SJSA1 (cell line): ENCODE results near the gene RASGRP2. TPM values are rescaled to one million over a fixed set of nuclear protein-coding genes. Genes with fewer than 3 reads are reported as not detected.

Source experiments
- DNase-seq, 2 experiments: peaks; one replicate each; pipeline ENCODE4 v3.0.0-alpha.2; 2015 to 2020; ENCODE audit warnings: low spot score in 2 of 2, low read depth in 1 of 2
- H3K27ac ChIP-seq: fragments of 250-450 bp; sonication (Bioruptor Pico); 2 replicates; pipeline ENCODE4 v1.5.1; 2020; ENCODE audit warnings: mild to moderate bottlenecking, moderate library complexity
- H3K27me3 ChIP-seq: fragments of 250-450 bp; sonication (Bioruptor Pico); replicated peaks from 2 replicates; pipeline ENCODE4 v1.5.1; 2020; ENCODE audit warnings: mild to moderate bottlenecking, moderate library complexity
- H3K36me3 ChIP-seq: fragments of 250-450 bp; sonication (Bioruptor Pico); 2 replicates; pipeline ENCODE4 v1.5.1; 2020; ENCODE audit warnings: mild to moderate bottlenecking
- H3K4me1 ChIP-seq: fragments of 250-450 bp; sonication (Bioruptor Pico); replicated peaks from 2 replicates; pipeline ENCODE4 v1.6.1; 2021; ENCODE audit warnings: mild to moderate bottlenecking
- H3K4me3 ChIP-seq: fragments of 250-450 bp; sonication (Bioruptor Pico); 2 replicates; pipeline ENCODE4 v1.5.1; 2020; ENCODE audit warnings: mild to moderate bottlenecking
- H3K9me3 ChIP-seq: fragments of 250-450 bp; sonication (Bioruptor Pico); replicated peaks from 2 replicates; pipeline ENCODE4 v1.5.1; 2020; ENCODE audit warnings: mild to moderate bottlenecking
- total RNA-seq: library from RNA; depleted of rRNA; stranded (reverse); fragments of >200 nt; shearing (Covaris generic); gene quantifications from 2 replicates; pipeline ENCODE4 v1.2.3, GENCODE V29; 2014

RASGRP2 gene
- total RNA-seq, 1 experiment from 2014 or later = 0.08 TPM

GRCh38 chr11:64778223-64778472, 34.2 kb upstream of the RASGRP2 start:
- H3K4me1 ChIP-seq = peaks cover 18% of the 10 kb centered on the region
- H3K27ac ChIP-seq = peak overlapping the region; percentile 85
- peak overlapping the region; percentile 98 for H3K4me3 ChIP-seq
- H3K9me3 ChIP-seq = 0 out of 2 replicates have a peak, but pooled peaks cover 2% of the 10 kb centered on the region
- H3K36me3 ChIP-seq = peaks cover 48% of the 10 kb centered on the region
- DNase-seq = no peak
- H3K27me3 ChIP-seq = no peaks in the 10 kb centered on the region

DNA sequence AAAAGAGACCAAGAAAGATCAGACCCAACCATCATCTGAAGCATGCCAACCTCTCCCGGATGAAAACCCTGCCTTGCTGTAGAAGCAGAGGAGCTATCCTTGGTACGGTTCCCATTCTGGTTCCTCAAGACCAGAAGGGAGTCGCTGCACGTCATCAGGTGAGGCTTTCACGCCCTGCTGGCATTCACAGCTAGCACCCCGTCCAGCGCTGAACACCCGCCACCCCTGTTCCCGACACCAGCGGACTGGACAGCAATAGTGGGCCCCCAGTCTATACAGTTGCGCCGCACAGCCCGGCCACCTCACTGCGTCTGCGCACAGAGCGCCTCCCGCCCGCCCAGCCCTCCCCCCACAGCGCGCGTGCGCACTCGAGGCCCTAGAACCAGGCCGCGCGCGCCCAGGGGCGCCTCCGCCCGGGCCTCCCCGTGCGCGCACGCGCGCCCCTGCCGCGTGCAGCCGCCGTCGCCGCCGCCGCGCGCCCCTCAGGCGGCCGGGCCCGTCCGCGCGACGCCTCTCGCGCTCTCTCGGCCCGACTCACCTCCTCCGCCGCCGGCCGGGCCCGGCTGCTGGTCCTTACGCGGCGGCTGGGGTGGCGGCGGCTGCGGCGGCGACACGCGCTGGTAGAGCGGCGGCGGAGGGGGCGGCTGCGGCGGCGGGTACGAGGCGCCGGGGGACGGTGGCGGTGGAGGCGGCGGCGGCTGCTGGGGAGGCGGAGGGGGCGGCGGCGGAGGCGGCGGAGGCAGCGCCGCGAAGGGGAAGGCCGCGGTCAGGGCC, 33.7 kb upstream of the RASGRP2 start:
- Histone ChIP-seq H3K27me3 (no peaks in the 10 kb centered on the region), H3K4me3 (peak overlapping the region; percentile 98), H3K27ac (peak overlapping the region; percentile 85), H3K36me3 (peaks cover 53% of the 10 kb centered on the region), H3K4me1 (peaks cover 18% of the 10 kb centered on the region), H3K9me3 (0 out of 2 replicates have a peak, but pooled peaks cover 2% of the 10 kb centered on the region)
- peak; percentile 91 to 92 for DNase-seq

DNA sequence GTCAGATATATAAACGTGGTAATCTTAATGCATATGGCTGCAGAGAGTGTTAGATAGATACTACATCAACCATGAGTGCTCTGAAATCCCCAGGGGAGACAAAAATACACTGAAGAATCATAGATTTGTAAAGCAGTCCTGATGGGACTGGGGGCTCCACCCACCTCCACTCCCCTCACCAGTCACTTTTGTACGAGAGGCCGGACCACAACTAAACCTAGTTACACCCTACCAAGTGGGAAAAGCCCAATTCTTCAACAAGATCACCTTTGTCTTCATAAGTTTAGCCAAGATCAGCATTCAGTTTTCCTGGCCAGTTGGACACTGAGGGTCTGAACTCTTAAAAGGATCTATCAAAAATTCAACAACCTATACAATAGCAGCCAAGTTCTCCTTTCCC, 32.9 kb upstream of the RASGRP2 start:
- Histone ChIP-seq H3K4me1 (peaks cover 18% of the 10 kb centered on the region), H3K9me3 (0 out of 2 replicates have a peak, but pooled peaks cover 2% of the 10 kb centered on the region), H3K4me3 (peak overlapping the region; percentile 98), H3K27ac (no peak overlapping the region), H3K36me3 (peaks cover 61% of the 10 kb centered on the region), H3K27me3 (no peaks in the 10 kb centered on the region)
- no peak for DNase-seq

DNA sequence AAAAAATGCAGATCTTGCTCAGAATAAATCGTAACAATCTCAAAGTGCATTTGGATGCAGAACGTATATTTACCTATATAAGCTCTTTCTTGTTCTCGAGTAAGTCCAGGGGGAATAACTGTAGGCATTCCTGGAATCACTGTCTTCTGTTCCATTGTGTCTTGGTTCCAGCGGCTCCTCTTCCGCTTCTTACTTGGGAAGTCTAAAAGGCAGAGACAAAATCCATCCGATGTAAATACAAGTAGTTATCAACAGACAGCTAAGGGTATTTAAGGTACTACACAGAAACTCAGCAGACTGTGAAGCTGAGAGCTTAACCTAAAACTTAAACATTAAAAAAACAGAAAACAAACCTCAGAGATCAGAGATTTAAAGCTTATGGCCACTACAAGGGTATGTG, 32.5 kb upstream of the RASGRP2 start:
- 0 out of 2 replicates have a peak, but pooled peaks cover 2% of the 10 kb centered on the region for H3K9me3 ChIP-seq
- peak overlapping the region; percentile 98; the same call in 1 of the 2 replicates for H3K4me3 ChIP-seq
- no peak for DNase-seq
- no peak overlapping the region for H3K27ac ChIP-seq
- H3K4me1 ChIP-seq = peaks cover 18% of the 10 kb centered on the region
- peaks cover 65% of the 10 kb centered on the region for H3K36me3 ChIP-seq
- H3K27me3 ChIP-seq = no peaks in the 10 kb centered on the region

DNA sequence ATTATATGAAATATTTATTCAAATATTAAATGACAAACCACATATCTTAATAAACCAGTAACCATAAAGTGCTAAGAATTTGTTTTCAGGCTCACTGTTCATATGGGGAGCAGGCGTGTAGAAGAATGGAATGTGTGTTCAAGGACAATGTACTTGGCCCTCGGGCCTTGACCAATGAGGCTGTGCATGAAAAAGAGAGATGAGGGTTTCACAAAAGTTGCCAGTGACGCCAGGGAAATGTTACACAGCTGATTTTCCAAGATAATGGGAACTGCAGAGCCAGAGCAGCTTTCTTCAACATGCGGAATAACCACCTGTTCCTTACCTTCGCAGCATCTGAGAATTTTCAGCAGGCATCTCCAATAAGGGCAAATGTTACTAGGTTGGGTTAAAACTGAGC, 30.2 kb upstream of the RASGRP2 start:
- DNase-seq = no peak
- Histone ChIP-seq H3K27me3 (no peaks in the 10 kb centered on the region), H3K27ac (no peak overlapping the region), H3K4me1 (peaks cover 11% of the 10 kb centered on the region), H3K4me3 (no peak overlapping the region), H3K36me3 (peaks cover 88% of the 10 kb centered on the region), H3K9me3 (0 out of 2 replicates have a peak, but pooled peaks cover 2% of the 10 kb centered on the region)

DNA sequence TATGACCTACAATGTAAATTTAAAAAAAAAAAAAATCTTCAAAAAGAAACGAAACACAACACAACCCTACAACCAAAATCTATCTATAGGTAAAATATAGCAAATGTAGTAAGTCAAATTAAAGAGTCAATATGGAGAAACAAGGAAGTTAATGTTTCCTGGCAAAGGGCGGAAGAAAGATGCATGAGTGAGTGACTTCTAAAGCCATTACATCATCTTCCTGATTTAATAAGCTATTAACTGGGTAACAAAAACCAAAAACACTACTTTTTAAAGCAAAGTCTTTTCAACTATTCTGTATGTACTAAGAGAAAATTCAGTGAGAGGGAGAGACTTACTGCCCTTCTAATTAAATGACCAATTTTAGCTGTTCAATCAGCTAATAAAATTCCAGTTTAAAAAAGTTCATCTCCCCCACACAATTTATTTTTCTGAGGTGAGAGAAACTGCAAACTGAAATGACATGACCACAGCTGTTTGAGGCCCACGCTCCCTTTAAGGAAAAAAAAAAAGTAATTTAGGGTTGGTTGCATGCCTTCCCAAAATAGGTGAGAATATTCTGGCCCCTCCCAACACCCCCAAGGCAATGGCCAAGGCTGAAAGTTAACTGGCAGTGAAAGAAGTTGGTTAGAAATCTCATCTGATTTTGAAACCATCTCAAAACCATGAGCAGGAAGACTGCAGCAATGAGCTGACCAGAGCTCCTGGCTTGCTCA, 28.5 kb upstream of the RASGRP2 start:
- no peak overlapping the region for H3K4me3 ChIP-seq
- DNase-seq = no peak
- 0 out of 2 replicates have a peak, but pooled peaks cover 2% of the 10 kb centered on the region for H3K9me3 ChIP-seq
- H3K27ac ChIP-seq = no peak overlapping the region
- no peaks in the 10 kb centered on the region for H3K27me3 ChIP-seq
- peaks cover 100% of the 10 kb centered on the region for H3K36me3 ChIP-seq
- peaks cover 19% of the 10 kb centered on the region for H3K4me1 ChIP-seq

GRCh38 chr11:64771861-64772260, 27.9 kb upstream of the RASGRP2 start:
- Histone ChIP-seq H3K36me3 (peaks cover 100% of the 10 kb centered on the region), H3K27ac (no peak overlapping the region), H3K9me3 (no peaks in the 10 kb centered on the region), H3K4me1 (peaks cover 22% of the 10 kb centered on the region), H3K27me3 (no peaks in the 10 kb centered on the region), H3K4me3 (no peak overlapping the region)
- DNase-seq = no peak

DNA sequence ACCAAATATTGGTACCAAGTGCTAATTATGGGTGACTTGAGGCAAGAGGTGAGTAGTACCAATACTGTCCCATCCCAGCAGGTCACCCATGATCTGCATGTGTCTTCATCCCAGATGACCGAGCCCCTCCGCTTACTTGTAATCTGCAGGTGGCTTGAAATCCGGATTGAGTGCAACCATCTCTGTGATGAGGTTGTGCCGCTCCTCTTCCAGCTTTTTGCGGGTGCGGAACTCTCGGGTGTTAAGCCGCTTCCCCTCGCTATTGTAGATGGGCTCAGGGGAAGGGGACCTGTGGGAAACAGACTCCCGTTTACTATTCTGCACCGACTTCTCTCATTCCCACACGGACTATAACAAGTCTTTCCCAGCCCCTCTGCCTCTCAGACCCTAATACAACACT, 26.2 kb upstream of the RASGRP2 start:
- no peak overlapping the region for H3K4me3 ChIP-seq
- DNase-seq = no peak
- no peaks in the 10 kb centered on the region for H3K27me3 ChIP-seq
- H3K4me1 ChIP-seq = peaks cover 22% of the 10 kb centered on the region
- no peaks in the 10 kb centered on the region for H3K9me3 ChIP-seq
- no peak overlapping the region for H3K27ac ChIP-seq
- peaks cover 97% of the 10 kb centered on the region for H3K36me3 ChIP-seq

- H3K4me3 ChIP-seq = no peak overlapping the region
- H3K36me3 ChIP-seq = peaks cover 97% of the 10 kb centered on the region
- DNase-seq = no peak
- no peaks in the 10 kb centered on the region for H3K27me3 ChIP-seq
- no peaks in the 10 kb centered on the region for H3K9me3 ChIP-seq
- H3K4me1 ChIP-seq = peaks cover 31% of the 10 kb centered on the region
- H3K27ac ChIP-seq = no peak overlapping the region
Observed at GRCh38 chr11:64769283-64769682, 25.3 kb upstream of the RASGRP2 start.

DNA sequence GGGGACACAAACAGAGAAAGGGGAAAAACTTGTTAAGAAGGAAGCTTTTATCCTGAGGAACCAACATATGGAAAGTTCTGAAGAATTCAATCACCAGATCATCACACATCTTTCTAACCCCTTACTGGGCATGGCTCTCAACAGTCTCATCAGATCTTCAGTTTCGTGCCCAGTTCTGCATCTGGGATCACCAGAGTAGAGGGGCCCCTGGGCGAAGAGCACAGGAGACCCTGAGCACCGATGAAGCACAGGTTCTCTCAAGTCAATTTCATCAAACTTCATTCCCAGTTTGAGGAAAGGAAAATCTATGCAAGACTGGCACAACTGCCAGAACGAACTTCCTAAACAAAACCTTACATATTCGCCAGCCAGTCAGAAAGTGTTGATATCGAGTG, 24.4 kb upstream of the RASGRP2 start:
- no peak for DNase-seq
- Histone ChIP-seq H3K27ac (no peak overlapping the region), H3K27me3 (no peaks in the 10 kb centered on the region), H3K9me3 (no peaks in the 10 kb centered on the region), H3K4me1 (peaks cover 41% of the 10 kb centered on the region), H3K36me3 (peaks cover 97% of the 10 kb centered on the region), H3K4me3 (no peak overlapping the region)

DNA sequence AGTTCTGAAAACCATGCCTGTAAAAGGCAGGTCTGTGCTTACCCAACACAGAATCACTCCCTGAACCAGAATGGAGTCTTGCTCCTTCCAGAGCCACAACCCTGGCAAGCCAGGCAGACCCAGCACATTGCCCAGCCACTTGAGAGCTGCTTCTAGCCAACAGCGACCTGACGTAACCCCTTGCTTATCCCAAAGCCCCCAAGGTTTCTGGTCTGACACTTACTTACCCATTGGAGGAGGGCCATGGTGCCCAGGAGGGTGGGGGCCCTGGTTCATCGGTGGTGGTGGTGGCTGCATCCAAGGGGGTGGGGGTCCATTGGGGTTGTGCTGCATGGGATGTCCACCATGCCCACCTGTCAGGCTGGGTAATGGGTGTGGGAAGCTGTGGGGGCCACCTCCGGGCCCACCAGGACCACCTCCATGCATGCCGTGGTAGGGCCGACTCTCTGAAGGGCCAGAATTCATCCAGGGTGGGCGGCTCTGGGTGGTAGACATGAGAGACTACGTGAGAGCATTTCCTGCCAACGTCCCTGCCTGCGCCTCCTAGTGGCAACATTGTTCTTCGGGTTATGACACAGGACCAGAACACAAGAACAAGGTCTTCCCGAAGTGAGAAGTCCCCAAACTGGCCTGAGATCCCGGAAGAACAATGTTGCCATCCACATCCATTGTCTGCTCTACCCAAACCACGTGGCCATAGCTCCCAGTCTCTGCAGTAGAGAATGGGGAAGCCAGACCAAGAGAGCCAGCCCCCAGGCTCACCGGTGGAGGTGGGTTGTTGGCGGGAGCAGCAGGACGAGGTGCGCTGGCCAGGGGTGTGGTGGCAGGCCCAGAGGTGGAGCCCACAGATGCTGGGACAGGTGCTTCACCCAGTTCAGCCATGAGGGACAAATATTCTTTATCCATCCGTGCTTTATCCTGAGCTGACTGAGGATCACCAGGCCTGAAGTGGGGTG, 23.7 kb upstream of the RASGRP2 start:
- Histone ChIP-seq H3K27me3 (no peaks in the 10 kb centered on the region), H3K4me1 (peaks cover 47% of the 10 kb centered on the region), H3K36me3 (peaks cover 97% of the 10 kb centered on the region), H3K27ac (peak overlapping the region; percentile 15; the same call in 1 of the 2 replicates), H3K4me3 (no peak overlapping the region), H3K9me3 (no peaks in the 10 kb centered on the region)
- DNase-seq = peak; percentile 72 to 95

DNA sequence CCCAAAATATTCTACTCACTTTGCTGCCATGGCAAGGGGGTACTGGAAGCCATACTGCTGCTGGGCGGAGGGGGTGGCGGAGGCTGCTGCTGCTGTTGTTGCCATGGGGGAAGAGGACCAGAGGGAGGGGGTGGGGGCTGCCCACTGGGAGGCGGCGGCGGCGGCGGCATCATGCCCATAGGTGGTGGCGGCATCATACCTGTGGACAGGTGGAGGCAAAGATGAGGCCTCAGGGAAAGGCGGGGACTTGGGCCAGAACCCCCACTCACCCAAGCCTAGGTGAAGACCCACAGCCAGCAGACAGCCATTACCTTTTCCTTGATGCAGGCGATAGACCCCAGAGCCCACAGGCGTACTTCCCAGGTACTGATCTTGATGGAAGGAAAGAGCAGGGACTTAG, 22.9 kb upstream of the RASGRP2 start:
- H3K9me3 ChIP-seq = no peaks in the 10 kb centered on the region
- no peak overlapping the region for H3K4me3 ChIP-seq
- no peak overlapping the region for H3K27ac ChIP-seq
- H3K4me1 ChIP-seq = peaks cover 55% of the 10 kb centered on the region
- peaks cover 97% of the 10 kb centered on the region for H3K36me3 ChIP-seq
- H3K27me3 ChIP-seq = no peaks in the 10 kb centered on the region
- no peak for DNase-seq

GRCh38 chr11:64765851-64766665, 22.1 kb upstream of the RASGRP2 start:
- peaks cover 59% of the 10 kb centered on the region for H3K4me1 ChIP-seq
- H3K27me3 ChIP-seq = no peaks in the 10 kb centered on the region
- no peak overlapping the region for H3K27ac ChIP-seq
- DNase-seq = peak in 1 of 2 experiments; percentile 57
- peaks cover 97% of the 10 kb centered on the region for H3K36me3 ChIP-seq
- H3K9me3 ChIP-seq = no peaks in the 10 kb centered on the region
- no peak overlapping the region for H3K4me3 ChIP-seq
